Stimulated activated CD4-positive, alpha-beta T cell treated with anti-CD3 and anti-CD28 coated beads, Interleukin-2, amount 100 ng/mL, for 24 hours (primary cell): ENCODE results near the gene FABP7.
"Not testable (repeated sequence)": the region's sequence is repeated elsewhere in the genome, so short reads cannot be mapped to it uniquely, and the experiment has no call there.

Experiments used
- DNase-seq, 2 donors: peaks; one replicate each; pipeline ENCODE4 v3.0.0-alpha.2; 2020

The FABP7 gene

DNA sequence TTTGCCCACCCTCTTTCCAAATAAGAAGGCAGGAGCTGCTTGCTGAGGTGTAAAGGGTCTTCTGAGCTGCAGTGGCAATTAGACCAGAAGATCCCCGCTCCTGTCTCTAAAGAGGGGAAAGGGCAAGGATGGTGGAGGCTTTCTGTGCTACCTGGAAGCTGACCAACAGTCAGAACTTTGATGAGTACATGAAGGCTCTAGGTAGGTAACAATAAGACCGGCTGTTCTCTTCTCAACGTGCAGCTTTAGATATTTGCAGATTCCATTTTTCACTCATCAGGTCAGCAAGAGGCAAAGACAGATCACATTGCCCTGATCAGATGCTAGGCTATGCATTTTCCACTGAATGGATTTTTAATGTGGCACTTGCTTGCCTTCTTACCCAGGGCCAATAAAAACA is at the start of gene FABP7:
TSS of gene FABP7 (plus strand) at position 50 of the 400 bp plus-strand sequence. CDS start at position 129, 79 bp downstream.
- DNase-seq = no peak

DNA sequence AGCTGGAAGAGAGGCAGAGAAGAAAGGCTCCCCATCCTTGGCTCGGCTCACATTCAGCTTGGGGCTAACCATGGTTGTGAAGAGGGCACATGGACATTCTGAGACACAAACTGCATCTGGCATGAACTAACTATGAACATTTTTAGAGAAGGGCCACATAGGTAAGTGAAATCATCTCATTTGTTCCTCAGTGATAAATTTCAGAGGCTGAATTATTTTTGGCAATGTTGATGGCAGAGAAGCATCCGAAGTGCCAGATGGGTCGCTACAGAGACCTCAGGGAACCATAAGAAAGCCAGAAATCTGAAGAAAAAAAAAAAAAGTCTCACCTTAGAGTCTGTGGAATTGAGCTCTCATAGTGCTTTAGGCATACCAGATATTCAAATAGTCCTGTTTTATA is 49.2 kb upstream of the FABP7 start:
- DNase-seq = no peak

DNA sequence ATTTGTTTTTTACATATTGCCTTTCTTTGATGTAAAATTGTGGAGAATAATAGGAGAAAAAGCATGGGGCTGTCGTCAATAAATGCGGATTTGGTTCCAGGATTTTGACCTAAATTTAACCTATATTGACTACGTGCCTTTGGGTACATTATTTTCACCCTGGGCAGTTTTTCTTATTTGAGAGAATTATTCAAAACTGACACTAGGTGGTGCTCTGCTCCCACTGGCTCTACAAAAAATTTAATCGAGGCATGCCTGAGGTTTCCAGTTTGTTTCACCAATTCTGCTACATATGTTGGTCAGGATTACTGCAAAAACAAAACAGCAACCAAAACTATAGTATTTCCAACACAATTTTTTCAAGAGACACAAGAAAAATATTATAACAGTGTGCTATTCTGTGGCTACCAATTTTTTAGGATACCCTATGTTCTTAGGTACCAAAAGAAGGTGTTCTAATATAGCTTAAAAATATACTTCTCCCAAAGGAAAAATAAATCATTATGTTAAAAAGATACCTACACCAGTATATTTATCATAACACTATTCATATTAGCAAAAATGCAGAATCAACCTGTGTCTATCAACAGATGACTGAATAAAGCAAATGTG is 48.6 kb upstream of the FABP7 start:
- DNase-seq = no peak

DNA sequence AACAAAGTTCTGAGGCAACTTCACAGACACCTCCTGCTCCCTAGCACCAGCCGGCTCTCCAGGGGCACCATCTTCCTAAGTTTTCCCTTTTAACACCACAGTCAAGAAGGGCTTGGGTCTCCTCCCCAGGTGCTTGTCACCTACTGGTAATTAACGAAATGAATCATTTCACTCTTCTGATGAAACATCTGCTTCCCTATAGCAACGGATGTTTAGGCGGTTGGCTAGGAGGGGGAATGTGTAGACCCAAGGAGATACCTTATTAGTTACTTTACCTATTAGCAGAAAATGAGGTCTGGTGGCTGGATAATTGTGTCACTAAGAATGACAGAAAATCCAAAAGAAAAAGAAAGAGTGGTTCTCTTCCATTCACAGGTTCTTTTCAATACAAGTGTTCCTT is 46.3 kb upstream of the FABP7 start:
- DNase-seq = no peak

DNA sequence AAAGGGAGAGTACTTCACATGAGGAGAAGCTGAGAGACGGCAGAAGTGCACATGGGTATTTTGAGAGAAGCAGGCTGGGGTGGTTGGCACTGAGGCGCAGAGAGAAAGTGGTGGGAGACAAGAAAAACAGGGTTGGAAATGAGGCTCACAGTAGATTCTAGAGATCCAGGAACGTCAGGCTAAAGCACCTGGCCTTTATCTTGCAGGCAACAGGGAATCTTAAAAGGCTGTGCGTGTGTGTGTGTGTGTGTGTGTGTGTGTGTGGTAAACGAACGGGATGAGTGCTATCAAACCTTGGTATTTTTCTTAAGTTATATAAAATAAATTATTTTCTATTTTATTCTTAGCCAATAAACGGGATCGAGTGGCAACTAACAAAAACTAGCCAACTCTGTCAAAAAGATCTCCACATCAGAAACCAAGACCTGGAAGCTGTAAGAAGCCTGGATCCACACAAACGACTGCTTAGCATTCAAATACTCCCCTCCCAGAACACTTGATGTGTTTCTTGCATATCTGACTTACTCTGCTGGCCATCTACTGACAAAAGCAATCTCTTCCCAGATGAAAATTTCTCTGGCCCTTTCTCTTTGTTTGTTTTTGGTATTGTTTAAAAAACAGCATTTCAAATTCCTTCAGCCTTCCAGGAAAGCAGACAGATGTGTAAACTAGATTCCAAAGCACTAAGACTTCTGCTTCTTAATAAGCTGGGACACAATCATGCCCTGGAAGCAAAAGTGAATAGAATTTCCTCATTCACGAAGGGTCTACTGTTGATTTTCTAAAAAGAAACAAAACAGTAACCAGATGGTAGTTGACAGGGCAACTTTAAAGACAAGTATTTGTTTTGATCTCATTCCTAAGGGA is 44.8 kb upstream of the FABP7 start:
- no peak for DNase-seq

DNA sequence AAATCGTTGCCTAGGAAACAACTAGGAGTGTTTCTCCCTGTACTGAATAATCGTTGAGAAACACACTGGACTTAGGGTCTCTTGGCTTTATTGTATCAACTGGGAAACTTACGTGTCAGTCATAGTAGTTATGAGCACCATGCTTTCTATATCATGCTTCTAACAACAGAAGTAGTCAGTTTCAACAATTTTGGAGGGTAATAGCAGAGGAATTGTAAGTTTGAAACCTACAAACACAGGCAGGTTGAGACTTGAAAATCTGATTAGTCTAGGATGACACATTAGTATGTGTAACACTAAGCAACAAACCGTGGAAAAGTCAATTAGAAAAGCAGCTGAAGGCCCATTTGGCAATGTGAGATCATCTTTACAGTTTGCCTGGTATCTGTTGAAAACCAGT is 43.9 kb upstream of the FABP7 start:
- DNase-seq = no peak

DNA sequence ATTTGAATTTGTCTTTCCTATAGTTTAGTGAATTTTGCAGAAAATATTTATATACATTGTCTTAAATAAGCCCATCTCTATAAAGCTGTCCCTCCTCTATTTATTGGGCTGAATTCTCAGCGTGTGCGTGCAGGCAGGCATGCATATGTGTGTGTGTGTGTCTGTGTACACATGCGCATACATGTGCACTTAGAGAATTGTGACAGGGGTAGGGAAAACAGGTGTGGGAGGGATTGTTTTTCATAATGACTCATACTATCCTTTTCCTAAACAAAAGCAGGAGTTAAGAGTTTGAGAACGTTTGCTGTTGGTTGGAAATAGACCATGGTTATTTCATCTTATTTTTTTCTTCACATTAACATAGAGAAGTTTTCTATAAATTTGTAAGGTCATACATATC is 43.4 kb upstream of the FABP7 start:
- DNase-seq = no peak

DNA sequence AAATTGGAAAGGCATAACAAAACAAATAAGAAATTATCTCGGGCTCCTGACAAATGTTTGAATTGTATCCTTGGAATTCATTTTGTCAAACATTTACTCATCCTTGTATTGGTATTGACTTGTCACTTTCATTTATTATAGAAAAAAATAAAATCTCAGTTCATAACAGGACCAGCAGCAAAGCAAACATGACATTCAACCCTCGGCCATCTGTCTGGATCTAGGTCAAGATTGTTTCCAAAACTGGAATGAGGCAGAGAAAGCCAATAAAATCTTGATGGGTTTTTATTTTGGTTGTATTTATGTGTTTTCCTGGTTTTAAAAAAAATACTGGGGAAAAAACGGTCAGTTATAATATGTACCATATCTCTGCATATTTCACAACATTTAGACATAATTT is 42.9 kb upstream of the FABP7 start:
- no peak for DNase-seq

DNA sequence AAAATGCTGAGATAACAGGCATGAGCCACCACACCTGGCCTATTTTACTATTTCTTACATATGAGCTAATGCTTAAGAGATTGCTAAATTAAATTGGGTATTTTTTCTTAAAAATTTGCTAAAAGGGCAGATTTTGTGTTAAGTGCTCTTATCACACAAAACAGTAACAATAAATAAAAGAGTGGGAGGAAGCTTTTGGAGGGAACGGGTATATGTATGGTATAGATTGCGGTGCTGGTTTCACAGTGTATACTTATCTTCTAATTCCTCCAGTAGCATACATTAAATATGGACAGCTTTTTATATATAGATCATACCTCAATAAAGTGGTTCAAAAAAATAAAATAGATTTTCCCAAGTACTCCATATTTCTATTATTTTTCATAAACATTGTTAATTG is 39.4 kb upstream of the FABP7 start:
- DNase-seq = no peak

DNA sequence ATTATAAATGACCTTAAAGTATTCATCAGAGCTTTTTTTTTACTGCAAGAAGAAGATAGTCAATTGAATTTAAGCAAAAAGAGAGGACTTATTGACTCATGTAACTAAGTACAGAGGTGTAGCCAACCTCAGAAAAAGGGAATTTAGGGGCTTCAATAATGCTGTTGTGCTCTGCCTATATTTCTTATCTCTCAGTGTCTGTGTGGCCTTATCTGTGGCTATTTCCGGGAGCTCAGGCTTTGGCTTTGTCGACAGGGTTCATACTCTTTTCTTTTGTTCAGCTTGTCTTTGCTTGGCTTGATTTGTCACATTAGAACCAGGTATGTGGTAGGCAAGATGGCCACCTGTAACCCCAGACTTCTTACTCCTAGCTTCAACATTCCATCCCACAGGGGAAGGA is 38.6 kb upstream of the FABP7 start:
- no peak for DNase-seq

DNA sequence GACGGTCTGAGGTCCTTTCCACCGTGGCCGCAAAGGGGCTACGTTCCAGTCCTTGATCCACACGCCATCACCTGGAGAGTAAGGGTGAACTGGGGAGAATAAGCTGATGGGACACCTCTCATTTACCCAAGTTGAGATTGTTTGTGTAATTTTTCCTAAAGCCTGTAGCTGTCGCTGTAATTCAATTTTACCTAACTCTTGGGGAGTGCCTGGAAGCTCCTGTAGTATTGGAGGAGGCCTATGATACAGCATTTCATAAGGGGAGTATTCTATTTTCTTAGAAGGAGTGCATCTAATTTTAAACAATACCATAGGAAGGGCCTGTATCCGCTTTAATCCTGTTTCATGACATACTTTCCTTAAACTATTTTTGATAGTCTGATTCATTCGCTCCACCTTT is 35.3 kb upstream of the FABP7 start:
- DNase-seq = not testable (repeated sequence)

DNA sequence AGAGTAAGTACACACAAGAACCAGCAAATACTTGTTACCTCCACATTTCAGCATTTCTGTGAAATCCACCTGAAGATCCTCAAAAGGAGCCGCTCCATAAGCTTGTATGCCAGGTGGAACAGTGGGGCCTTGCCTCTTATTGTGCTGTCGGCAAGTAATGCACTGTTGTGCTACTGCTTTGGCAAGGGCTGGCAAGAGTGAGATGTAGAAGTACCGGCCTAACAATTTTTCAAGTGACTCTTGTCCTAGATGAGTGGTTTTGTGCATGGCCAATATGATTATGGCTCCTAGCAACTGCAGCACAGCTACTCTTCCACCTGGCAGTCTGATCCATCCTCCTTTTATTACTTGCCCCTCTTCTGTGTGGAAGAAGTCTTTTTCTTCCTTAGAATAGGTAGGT is 34.7 kb upstream of the FABP7 start:
- not testable (repeated sequence) for DNase-seq

DNA sequence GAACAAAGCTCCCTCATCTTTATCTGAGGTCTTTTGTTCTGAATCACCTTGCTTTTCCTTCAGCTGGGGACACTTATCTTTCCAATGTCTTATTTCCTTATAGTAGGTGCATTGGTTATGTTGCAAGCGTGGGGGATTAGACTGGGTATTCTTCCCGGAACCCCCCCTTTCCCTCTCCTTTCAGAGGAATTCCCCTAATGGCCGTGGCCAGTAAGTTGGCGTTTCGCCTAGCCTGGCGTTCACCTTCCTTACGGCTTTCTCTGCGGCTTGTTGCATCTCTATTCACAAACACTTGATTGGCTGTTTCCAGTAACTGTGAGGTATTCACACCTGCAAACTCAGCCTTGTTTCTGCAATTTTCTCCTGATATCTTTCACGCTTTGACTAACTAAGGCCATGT is 32.8 kb upstream of the FABP7 start:
- DNase-seq = no peak

DNA sequence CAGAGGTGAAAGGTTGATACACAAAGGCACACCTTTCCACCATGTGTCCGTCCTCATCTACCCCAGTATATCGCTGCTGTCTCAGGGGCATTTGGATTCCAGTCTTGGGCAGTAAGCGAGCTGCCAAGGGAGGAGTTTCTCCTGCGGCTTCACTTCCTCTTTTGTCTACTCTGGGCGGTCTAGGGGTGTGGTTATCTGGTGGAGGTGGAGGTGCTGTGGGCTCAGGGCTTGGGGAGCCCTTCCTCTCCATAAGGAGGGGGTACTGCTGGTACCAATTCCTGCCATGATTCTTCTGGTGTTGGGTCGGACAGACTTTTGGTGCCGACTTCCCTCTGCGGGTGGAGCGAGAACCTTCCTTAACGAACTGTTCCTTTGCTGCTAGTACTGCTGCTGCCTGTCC is 31.9 kb upstream of the FABP7 start:
- DNase-seq = no peak

DNA sequence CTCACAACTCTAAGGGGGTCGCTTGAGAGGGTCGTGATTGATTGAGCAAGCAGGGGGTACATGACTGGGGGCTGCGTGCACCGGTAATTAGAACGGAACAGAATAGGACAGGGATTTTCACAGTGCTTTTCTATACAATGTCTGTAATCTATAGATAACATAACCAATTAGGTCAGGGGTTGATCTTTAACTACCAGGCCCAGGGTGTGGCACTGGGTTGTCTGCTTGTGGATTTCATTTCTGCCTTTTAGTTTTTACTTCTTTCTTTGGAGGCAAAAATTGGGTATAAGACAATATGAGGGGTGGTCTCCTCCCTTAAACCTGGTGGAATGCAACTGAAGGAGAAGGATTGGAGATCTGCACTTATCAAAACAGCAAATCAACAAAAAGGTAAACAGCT is 30.6 kb upstream of the FABP7 start:
- not testable (repeated sequence) for DNase-seq

DNA sequence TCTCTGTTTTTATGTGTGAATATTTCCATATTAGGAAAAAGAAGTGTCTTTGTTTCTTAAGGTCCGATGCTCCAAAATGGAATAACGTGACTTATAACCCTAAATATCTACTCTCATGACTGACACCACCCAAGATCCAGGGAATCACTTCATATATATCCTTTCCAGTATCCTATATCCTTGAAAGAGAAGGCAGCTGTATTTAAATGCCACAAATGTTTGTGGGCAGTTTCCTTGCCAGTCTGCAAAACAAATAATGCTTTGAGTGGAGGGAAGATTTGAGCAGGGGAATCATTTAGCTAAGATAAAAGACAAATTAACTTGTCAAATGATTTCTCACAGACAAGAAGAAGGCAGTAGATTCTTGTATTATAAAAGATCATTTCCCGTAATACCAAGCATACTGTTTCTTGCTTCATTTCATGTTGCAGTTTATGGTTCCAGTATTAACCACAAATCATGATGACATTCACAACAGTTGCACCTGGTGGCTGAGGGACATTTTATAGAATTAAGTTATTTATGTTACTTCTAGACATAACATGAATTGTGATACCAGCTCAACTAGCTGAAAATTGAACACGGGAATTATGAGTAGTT is 30.0 kb upstream of the FABP7 start:
- no peak for DNase-seq

DNA sequence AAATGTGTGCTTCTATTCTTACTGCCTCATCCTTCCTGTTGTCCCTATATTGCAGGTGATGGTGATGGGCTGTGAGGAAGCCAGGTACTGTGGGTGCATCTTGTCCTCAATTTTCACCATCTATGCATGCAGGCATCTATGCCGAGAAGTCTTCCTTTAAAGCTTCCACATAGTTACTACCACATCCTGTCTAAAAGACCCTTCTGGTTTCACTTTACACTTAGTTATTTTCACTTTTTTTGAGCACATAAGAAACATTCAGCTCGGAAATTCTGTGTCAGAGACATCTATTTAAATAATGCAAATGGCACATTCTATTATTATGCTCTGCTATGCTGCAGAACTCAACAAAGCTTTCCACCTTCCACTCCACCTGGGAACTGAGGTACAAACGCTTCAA is 28.2 kb upstream of the FABP7 start:
- no peak for DNase-seq

DNA sequence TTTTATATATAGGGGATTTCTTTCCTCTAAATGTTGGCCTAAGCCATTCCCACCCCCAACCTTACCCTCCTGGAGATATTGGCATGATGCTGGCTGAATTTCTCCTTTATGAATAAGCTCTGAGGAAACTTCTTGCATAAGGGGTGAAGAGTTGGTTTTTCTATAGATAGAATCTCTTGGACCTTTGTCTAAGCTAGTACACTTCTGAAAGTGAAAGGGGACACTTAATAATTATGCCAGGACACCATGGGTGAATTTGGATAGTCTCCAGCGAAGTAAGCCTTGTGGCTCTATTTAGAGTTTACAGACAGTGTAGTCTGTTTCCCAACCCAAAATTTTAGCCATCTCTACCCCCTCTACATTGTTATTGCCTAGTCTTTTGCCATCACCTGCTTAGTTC is 27.1 kb upstream of the FABP7 start:
- DNase-seq = no peak

DNA sequence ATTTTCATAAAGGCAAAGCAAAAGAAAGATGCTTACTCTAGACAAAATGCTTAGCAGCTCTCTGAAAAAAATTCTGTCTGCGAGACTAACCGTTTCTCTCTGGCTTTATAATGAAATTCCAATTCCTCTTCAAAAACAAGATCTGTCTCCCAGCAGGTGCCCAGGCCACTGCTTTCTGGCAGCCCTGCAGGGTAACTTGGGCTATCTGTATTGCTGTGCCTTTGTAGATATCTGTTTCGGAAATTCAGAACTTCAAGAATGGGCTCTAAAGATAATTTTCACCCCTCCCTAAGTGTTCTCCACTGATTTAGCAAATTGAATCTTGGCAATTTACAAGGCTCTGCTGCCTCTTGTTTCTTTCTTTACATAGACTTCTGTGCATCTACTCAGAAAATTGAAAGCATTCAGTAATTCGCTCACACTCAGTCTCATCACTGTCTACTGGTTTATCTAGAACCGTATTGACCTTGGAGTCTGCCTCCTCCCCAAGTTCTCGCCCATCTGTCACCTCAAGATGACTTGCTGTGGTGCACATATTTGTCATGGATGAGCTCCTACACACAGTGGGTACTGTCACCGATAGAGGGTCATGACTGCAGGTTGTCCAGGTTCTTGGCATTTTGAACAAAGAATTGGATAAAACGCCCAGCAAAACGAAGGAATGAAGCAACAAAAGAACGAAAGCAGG is 26.4 kb upstream of the FABP7 start:
- DNase-seq = no peak

DNA sequence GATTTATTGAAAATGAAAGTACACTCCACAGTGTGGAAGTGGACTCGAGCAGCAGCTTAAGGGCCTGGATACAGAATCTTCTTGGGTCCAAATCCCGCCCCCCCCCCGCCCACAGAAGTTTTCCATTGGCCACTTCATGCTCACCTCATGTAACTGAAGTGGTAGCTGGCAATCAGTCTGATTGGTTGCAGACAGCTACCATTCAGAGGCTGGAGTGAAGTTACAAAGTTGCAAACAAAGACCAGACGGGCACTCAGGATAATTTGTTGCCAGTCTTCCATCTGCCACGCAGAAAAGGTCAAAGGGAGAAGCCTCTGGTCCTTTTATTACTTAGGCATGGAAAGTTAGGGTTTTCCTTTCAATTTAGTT is 25.8 kb upstream of the FABP7 start:
- no peak for DNase-seq

DNA sequence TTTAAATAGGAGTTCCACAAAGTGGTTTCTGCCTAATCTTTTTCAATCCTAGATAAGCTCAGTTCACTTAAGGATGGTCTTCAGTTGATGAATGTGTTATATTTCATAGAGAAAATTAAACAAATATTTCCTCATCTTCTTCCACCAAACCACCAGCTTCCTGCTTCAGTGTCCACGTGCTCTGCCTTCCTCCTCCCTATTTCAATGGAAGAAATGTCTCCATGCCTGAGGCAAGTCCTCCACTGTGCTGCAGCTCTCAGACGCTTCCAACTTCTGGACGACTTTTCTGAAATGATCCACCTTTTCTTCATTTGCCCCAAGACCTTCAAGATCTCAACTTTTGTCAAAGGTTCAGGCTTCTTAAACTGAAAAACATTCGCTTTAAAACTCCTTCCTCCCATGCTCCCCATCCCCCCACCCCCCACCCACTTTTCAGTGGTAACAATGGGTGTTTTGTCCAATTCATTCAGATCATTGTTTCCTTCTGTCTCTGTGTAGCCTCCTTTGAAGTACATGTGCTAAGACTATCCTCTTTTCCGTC is 25.3 kb upstream of the FABP7 start:
- DNase-seq = no peak

DNA sequence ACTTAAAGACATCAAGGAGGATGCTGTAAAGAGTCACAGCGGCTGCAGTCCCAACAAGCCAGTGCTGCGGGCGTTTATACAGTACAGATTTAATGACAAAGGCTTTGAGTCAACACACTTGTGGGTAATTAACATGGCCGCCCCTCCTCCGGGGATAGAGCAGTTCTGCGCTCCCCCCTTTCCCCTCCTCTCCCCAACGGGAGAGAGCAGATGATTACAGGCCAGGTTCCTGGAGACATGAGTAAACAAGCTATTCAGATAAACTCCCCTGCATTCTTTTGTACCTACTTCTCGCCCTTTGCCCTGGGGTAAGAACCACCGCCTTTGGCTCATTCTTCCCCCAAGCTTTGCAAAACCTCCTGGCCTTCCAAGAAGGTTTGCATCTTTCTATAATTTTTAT is 23.6 kb upstream of the FABP7 start:
- no peak for DNase-seq

DNA sequence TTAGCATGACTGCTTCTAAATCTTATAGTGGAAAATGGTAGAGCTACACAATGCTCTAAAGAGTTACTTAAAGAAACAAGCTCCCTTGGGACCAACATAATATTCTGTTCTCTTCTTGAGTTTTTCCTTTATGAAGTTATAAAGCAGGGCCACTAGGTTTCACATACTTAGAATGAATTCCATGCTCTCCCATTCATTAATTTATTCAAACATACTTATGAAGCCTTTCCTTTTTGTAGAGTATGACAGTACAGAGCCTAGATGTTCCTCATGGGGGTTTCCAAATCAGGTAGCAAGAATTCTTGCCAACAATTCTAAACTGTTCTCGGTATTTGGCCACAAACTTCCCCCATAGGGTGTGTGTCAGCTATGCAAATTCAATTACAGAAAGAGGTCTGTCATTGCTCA is 20.6 kb upstream of the FABP7 start:
- no peak for DNase-seq

DNA sequence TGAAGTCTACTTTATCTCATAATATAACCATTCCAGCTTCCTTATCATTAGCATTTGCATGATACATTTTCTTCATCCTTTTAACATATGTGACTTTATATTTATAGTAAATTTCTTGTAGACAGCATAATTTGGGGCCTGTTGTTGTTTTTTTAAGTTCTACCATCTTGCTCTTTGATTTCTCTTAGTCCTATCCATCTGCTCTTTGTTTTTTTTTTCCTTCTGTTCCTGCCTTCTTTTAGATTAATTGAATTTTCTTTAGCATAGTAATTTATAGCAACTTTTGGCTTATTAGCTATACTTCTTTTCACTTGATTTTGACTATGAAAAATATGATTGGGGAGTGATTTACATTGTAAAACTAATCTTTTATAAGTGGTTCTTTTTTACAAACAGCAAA is 19.2 kb upstream of the FABP7 start:
- DNase-seq = no peak
